IMR-90 (cell line): ENCODE data around the gene SLC17A3. TPM values are rescaled to one million over a fixed set of nuclear protein-coding genes. Genes with fewer than 3 reads are reported as not detected.

Experiments
- ATAC-seq: fragments of 200-7000 bp; cut with Tn5 transposase; 2 replicates; pipeline ENCODE4 v1.9.1; 2020; ENCODE audit warnings: low read depth, mild to moderate bottlenecking, moderate library complexity
- BruUV-seq: library from RNA; stranded (reverse); fragments of 400-500 nt; replicated peaks from 2 replicates; lab custom pipeline; 2021; lab: Mats Ljungman, UMichigan
- CTCF ChIA-PET: fragments of 300-600 bp; formaldehyde crosslinking; extraction: SDS; loops from one replicate; lab custom pipeline; 2021; ENCODE audit warnings: antibody characterized with exemption; lab: Yijun Ruan, JAX
- POLR2A ChIA-PET: fragments of 300-600 bp; sonication (Branson Sonifier 250); formaldehyde crosslinking; loops from one replicate; lab custom pipeline; 2022; ENCODE audit warnings: antibody characterized with exemption; ENCODE audit not compliant: unreplicated experiment; lab: Charles Lee
- DNase-seq: peaks from one replicate; pipeline ENCODE4 v3.0.0; 2013
- H2AFZ ChIP-seq: replicated peaks from 2 replicates; pipeline ENCODE3; 2013; ENCODE audit warnings: low read length, mild to moderate bottlenecking; ENCODE audit not compliant: poor library complexity
- H2AK5ac ChIP-seq: 2 replicates; pipeline ENCODE4 v1.6.1; 2013; ENCODE audit warnings: low read depth, low read length, inconsistent platforms
- H2AK9ac ChIP-seq: replicated peaks from 2 replicates; pipeline ENCODE3; 2013; ENCODE audit warnings: mild to moderate bottlenecking, low read depth, low read length, moderate library complexity; ENCODE audit not compliant: poor library complexity
- H2BK120ac ChIP-seq: 2 replicates; pipeline ENCODE4 v1.6.1; 2013; ENCODE audit warnings: low read depth, low read length, inconsistent platforms
- H2BK15ac ChIP-seq: 3 replicates; pipeline ENCODE4 v1.6.1; 2013; ENCODE audit warnings: low read depth, low read length, inconsistent platforms
- H2BK20ac ChIP-seq: 2 replicates; pipeline ENCODE4 v1.6.1; 2013; ENCODE audit warnings: low read depth, mild to moderate bottlenecking, inconsistent platforms, low read length, moderate library complexity
- H2BK5ac ChIP-seq: 2 replicates; pipeline ENCODE4 v1.6.1; 2013; ENCODE audit warnings: mild to moderate bottlenecking, low read depth, low read length, inconsistent platforms; ENCODE audit not compliant: poor library complexity, severe bottlenecking
- H3K14ac ChIP-seq: replicated peaks from 2 replicates; pipeline ENCODE4 v1.6.1; 2013; ENCODE audit warnings: low read depth, low read length, inconsistent platforms
- H3K18ac ChIP-seq: 2 replicates; pipeline ENCODE4 v1.6.1; 2013; ENCODE audit warnings: low read depth, low read length, control low read depth
- H3K23ac ChIP-seq: 2 replicates; pipeline ENCODE4 v1.6.1; 2013; ENCODE audit warnings: low read depth, low read length, inconsistent platforms
- H3K27ac ChIP-seq: 2 replicates; pipeline ENCODE4 v1.5.1; 2013; ENCODE audit warnings: mild to moderate bottlenecking, control low read depth, low read length; ENCODE audit not compliant: insufficient read depth
- H3K27me3 ChIP-seq: 2 replicates; pipeline ENCODE4 v1.6.1; 2013; ENCODE audit warnings: low read length; ENCODE audit not compliant: control insufficient read depth, insufficient read depth
- H3K36me3 ChIP-seq: 2 replicates; pipeline ENCODE4 v1.6.1; 2013; ENCODE audit warnings: low read length, mixed read lengths; ENCODE audit not compliant: control insufficient read depth, insufficient read depth
- H3K4ac ChIP-seq: 2 replicates; pipeline ENCODE4 v1.6.1; 2013; ENCODE audit warnings: low read depth, low read length, inconsistent platforms
- H3K4me1 ChIP-seq: 2 replicates; pipeline ENCODE4 v1.6.1; 2013; ENCODE audit warnings: low read length, mixed read lengths; ENCODE audit not compliant: control insufficient read depth, insufficient read depth
- H3K4me2 ChIP-seq: 2 replicates; pipeline ENCODE4 v1.6.1; 2013; ENCODE audit warnings: low read depth, mild to moderate bottlenecking, control low read depth, low read length, moderate library complexity
- H3K4me3 ChIP-seq: 2 replicates; pipeline ENCODE4 v1.5.1; 2013; ENCODE audit warnings: low read depth, mild to moderate bottlenecking, control low read depth, low read length, moderate library complexity; ENCODE audit not compliant: insufficient read depth
- H3K56ac ChIP-seq: 2 replicates; pipeline ENCODE4 v1.6.1; 2013; ENCODE audit warnings: low read length, inconsistent platforms; ENCODE audit not compliant: insufficient read depth; ENCODE audit errors: extremely low read depth
- H3K79me1 ChIP-seq, 2 experiments: 2 replicates each; pipeline ENCODE4 v1.6.1; 2013; ENCODE audit warnings: low read length in 2 of 2, inconsistent platforms in 1 of 2, low read depth in 1 of 2
- H3K9ac ChIP-seq: 2 replicates; pipeline ENCODE4 v1.6.1; 2013; ENCODE audit warnings: low read depth, low read length, control low read depth
- H3K9me1 ChIP-seq: 2 replicates; pipeline ENCODE4 v1.6.1; 2013; ENCODE audit warnings: low read length, inconsistent platforms; ENCODE audit not compliant: insufficient read depth
- H3K9me3 ChIP-seq: 2 replicates; pipeline ENCODE4 v1.6.1; 2013; ENCODE audit warnings: low read length; ENCODE audit not compliant: control insufficient read depth, insufficient read depth
- H4K20me1 ChIP-seq: 2 replicates; pipeline ENCODE4 v1.6.1; 2013; ENCODE audit warnings: low read length, inconsistent platforms; ENCODE audit not compliant: insufficient read depth
- H4K5ac ChIP-seq: 2 replicates; pipeline ENCODE4 v1.6.1; 2013; ENCODE audit warnings: mild to moderate bottlenecking, low read depth, low read length, control low read depth
- H4K8ac ChIP-seq, 2 experiments: 2 replicates each; pipeline ENCODE4 v1.6.1; 2013; ENCODE audit warnings: low read depth in 2 of 2, low read length in 2 of 2, control low read depth in 1 of 2, inconsistent platforms in 1 of 2
- H4K91ac ChIP-seq: 2 replicates; pipeline ENCODE4 v1.6.1; 2013; ENCODE audit warnings: low read depth, low read length, inconsistent platforms; ENCODE audit not compliant: insufficient read depth
- CHD1 ChIP-seq: IDR thresholded peaks from 2 replicates; pipeline ENCODE4 v1.6.1; 2012; ENCODE audit warnings: low read depth, low read length, improper control_type of control experiment
- MAZ ChIP-seq: IDR thresholded peaks from 2 replicates; pipeline ENCODE4 v1.6.1; 2012; ENCODE audit warnings: low read depth, mild to moderate bottlenecking, low read length, improper control_type of control experiment, moderate library complexity, borderline replicate concordance
- MXI1 ChIP-seq: IDR thresholded peaks from 2 replicates; pipeline ENCODE4 v1.6.1; 2012; ENCODE audit warnings: low read depth, mild to moderate bottlenecking, low read length, moderate library complexity, borderline replicate concordance
- NFE2L2 ChIP-seq: fragments of 150-350 bp; IDR thresholded peaks from 2 replicates; pipeline ENCODE4 v1.6.1; 2016; ENCODE audit warnings: low read depth, mild to moderate bottlenecking, low read length
- POLR2A ChIP-seq: IDR thresholded peaks from 2 replicates; pipeline ENCODE4 v1.6.1; 2012; ENCODE audit warnings: mild to moderate bottlenecking, low read depth, low read length
- RAD21 ChIP-seq: IDR thresholded peaks from 2 replicates; pipeline ENCODE4 v1.6.1; 2012; ENCODE audit warnings: low read length, improper control_type of control experiment
- RCOR1 ChIP-seq: IDR thresholded peaks from 2 replicates; pipeline ENCODE4 v1.6.1; 2012; ENCODE audit warnings: mild to moderate bottlenecking, low read length, improper control_type of control experiment; ENCODE audit not compliant: insufficient replicate concordance
- RFX5 ChIP-seq: IDR thresholded peaks from 2 replicates; pipeline ENCODE4 v1.8.0; 2012; ENCODE audit warnings: low read depth, mild to moderate bottlenecking, low read length, moderate library complexity
- WGBS, 2 experiments: methylation state at CpG; one replicate each; pipeline versions ENCODE4 v1.1.5 to v1.1.7; 2013; ENCODE audit warnings: missing lambda C conversion rate in 2 of 2; ENCODE audit not compliant: insufficient read length in 1 of 2; ENCODE audit errors: extremely low coverage in 2 of 2; 5-methylcytosine and 5-hydroxymethylcytosine counted together
- dilution Hi-C: fragments of 300-500 bp; cut with HindIII; formaldehyde crosslinking; loops from one replicate; pipeline ENCODE4 v1.14.3; 2018; ENCODE audit warnings: low sequenced_read_pairs; ENCODE audit not compliant: unreplicated experiment
- in situ Hi-C: fragments of 300-500 bp; cut with MboI; formaldehyde crosslinking; loops from 3 replicates; pipeline ENCODE4 v1.14.3; 2019; ENCODE audit warnings: low sequenced_read_pairs, inconsistent platforms, mixed read lengths
- intact Hi-C: fragments of 100-400 bp; cut with micrococcal nuclease; formaldehyde crosslinking; loops from 2 replicates; pipeline ENCODE4 v1.10.0; 2022
- polyA plus RNA-seq, 3 experiments: library from polyadenylated mRNA; depleted of rRNA; stranded (reverse); fragments of >200 nt; gene quantifications; 2 replicates each; pipeline ENCODE4 v1.2.3, GENCODE V29; 2012; ENCODE audit warnings: low replicate concordance in 1 of 3
- total RNA-seq: library from RNA; depleted of rRNA; stranded (reverse); fragments of >200 nt; gene quantifications from 2 replicates; pipeline ENCODE4 v1.2.3, GENCODE V29; 2012
- TF ChIP-seq, protein P1 (sequence below): fragments of 150-350 bp; IDR thresholded peaks from 2 replicates; pipeline ENCODE4 v1.6.1; 2017; ENCODE audit warnings: mild to moderate bottlenecking, antibody characterized with exemption, low read length, low read depth
- TF ChIP-seq, protein P2 (sequence below): fragments of 150-350 bp; IDR thresholded peaks from 2 replicates; pipeline ENCODE4 v1.6.1; 2016; ENCODE audit warnings: low read depth, mild to moderate bottlenecking, low read length, moderate library complexity, borderline replicate concordance
- TF ChIP-seq, protein P3 (sequence below): conservative IDR thresholded peaks from 2 replicates; pipeline ENCODE4 v1.5.1; 2012; ENCODE audit warnings: mild to moderate bottlenecking, low read depth, low read length, improper control_type of control experiment

Gene SLC17A3
- total and polyA plus RNA-seq, 2 of the 4 experiments (the other 2 are of a cell fraction), result not detected

DNA sequence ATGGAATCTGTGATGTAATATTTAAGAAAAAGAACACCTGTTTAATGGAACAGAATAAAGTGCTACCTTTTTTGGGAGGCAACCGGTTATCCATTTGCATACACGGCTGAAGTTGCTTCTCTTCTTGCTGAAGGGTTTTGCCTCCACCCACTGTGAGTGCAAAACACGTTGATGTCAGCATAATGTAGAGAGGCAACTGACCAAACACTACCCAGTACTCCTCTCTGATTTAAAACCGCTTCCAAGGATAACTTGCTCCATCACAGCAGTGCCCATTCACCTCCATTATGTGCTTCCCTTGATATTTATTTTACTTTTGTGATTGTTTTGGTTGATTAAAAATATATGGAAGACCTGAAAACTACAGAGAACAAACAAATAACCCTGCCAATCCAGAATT lies 43.6 kb downstream of the SLC17A3 start:
- Histone ChIP-seq H4K91ac (no peak overlapping the region), H3K79me1 (no peaks in the 10 kb centered on the region), H2BK5ac (no peak overlapping the region), H2BK15ac (no peak overlapping the region), H3K4me1 (no peaks in the 10 kb centered on the region), H3K9me3 (no peaks in the 10 kb centered on the region), H3K18ac (no peak overlapping the region), H3K9me1 (no peaks in the 10 kb centered on the region), H4K8ac (no peak overlapping the region), H3K27ac (no peak overlapping the region), H3K56ac (no peak overlapping the region), H3K4me2 (no peak overlapping the region), H3K27me3 (no peaks in the 10 kb centered on the region), H3K9ac (no peak overlapping the region), H4K5ac (no peak overlapping the region), H2BK20ac (no peak overlapping the region), H3K23ac (no peak overlapping the region), H2AFZ (no peak overlapping the region), H2AK9ac (no peak overlapping the region), H3K4ac (no peak overlapping the region), H2BK120ac (no peak overlapping the region), H2AK5ac (no peak overlapping the region), H3K36me3 (no peaks in the 10 kb centered on the region), H4K20me1 (no peaks in the 10 kb centered on the region), H3K14ac (no peak overlapping the region), H3K4me3 (no peak overlapping the region)
- in situ Hi-C loops, result no loop called here
- dilution Hi-C loops, result no loop called here
- no peak for ATAC-seq
- no peak for TF ChIP-seq CHD1
- TF ChIP-seq, protein P1, sequence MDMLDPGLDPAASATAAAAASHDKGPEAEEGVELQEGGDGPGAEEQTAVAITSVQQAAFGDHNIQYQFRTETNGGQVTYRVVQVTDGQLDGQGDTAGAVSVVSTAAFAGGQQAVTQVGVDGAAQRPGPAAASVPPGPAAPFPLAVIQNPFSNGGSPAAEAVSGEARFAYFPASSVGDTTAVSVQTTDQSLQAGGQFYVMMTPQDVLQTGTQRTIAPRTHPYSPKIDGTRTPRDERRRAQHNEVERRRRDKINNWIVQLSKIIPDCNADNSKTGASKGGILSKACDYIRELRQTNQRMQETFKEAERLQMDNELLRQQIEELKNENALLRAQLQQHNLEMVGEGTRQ, result no peak
- TF ChIP-seq RAD21, result no peak
- no peak for TF ChIP-seq MAZ
- no peak for TF ChIP-seq POLR2A
- TF ChIP-seq, protein P2, sequence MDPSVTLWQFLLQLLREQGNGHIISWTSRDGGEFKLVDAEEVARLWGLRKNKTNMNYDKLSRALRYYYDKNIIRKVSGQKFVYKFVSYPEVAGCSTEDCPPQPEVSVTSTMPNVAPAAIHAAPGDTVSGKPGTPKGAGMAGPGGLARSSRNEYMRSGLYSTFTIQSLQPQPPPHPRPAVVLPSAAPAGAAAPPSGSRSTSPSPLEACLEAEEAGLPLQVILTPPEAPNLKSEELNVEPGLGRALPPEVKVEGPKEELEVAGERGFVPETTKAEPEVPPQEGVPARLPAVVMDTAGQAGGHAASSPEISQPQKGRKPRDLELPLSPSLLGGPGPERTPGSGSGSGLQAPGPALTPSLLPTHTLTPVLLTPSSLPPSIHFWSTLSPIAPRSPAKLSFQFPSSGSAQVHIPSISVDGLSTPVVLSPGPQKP, result no peak
- TF ChIP-seq MXI1, result no peak
- no peak for TF ChIP-seq RFX5
- TF ChIP-seq RCOR1, result no peak
- TF ChIP-seq NFE2L2, result no peak
- TF ChIP-seq, protein P3, sequence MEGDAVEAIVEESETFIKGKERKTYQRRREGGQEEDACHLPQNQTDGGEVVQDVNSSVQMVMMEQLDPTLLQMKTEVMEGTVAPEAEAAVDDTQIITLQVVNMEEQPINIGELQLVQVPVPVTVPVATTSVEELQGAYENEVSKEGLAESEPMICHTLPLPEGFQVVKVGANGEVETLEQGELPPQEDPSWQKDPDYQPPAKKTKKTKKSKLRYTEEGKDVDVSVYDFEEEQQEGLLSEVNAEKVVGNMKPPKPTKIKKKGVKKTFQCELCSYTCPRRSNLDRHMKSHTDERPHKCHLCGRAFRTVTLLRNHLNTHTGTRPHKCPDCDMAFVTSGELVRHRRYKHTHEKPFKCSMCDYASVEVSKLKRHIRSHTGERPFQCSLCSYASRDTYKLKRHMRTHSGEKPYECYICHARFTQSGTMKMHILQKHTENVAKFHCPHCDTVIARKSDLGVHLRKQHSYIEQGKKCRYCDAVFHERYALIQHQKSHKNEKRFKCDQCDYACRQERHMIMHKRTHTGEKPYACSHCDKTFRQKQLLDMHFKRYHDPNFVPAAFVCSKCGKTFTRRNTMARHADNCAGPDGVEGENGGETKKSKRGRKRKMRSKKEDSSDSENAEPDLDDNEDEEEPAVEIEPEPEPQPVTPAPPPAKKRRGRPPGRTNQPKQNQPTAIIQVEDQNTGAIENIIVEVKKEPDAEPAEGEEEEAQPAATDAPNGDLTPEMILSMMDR, result no peak
- ChIA-PET CTCF (no interaction called here), POLR2A (no interaction called here)
- WGBS, 2 experiments, result no CpG with 5 or more reads among the region's 4 CpGs
- no TSS peak for BruUV-seq
- intact Hi-C loops, result no loop called here
- DNase-seq, result no peak
